Right ventricle myocardium superior (tissue), 1 donor: ENCODE data around the gene TJP1. TPM values are rescaled to one million over a fixed set of nuclear protein-coding genes. Genes with fewer than 3 reads are reported as not detected.
"Not testable (repeated sequence)": the region's sequence is repeated elsewhere in the genome, so short reads cannot be mapped to it uniquely, and the experiment has no call there.

ENCODE experiments used
- ATAC-seq: fragments of 200-7000 bp; cut with Tn5 transposase; one replicate; pipeline ENCODE4 v1.9.1; 2020; ENCODE audit warnings: mild to moderate bottlenecking; ENCODE audit not compliant: poor library complexity
- DNase-seq: peaks from one replicate; pipeline ENCODE4 v3.0.0-alpha.2; 2020
- intact Hi-C: fragments of 100-400 bp; cut with DNase I; formaldehyde crosslinking; loops from one replicate; pipeline ENCODE4 v1.11.2; 2022
- total RNA-seq: library from RNA; stranded (reverse); fragmentation: NEBNext Ultra II Directional; extraction: Animal tissue kit (Norgen Biotek cat#: 25700); gene quantifications from one replicate; pipeline ENCODE4 v1.2.1, GENCODE V29; 2021
- donor health status: DM: no; HTN: yes; CAD: no; lungs with severe emphysema.

The TJP1 gene
- total RNA-seq, 1 donor from 2014 or later, result 104 TPM

DNA sequence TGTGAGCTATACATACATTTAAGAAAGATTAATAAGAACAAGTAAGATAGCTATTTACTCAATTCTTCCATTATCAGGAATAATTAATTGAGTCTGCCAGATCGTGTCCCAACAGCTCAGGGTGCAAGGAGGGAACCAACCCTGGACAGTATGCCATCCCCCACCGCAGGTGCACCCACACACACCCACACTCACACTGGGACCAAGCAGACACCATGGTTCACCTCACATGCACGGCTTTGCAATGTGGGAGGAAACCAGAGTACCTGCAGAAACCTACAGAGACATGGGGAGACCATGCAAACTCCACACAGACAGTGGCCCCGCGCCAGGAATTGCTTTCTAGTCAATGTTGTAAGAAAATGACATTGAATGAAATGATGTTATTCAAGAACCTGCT lies 20.0 kb upstream of the TJP1 start:
- no peak for ATAC-seq
- no peak for DNase-seq
- intact Hi-C loops, result no loop called here

GRCh38 chr15:29840926-29841325 lies 18.7 kb upstream of the TJP1 start:
- DNase-seq (no peak), ATAC-seq (peak; percentile 85)
- intact Hi-C loops, result no loop called here

DNA sequence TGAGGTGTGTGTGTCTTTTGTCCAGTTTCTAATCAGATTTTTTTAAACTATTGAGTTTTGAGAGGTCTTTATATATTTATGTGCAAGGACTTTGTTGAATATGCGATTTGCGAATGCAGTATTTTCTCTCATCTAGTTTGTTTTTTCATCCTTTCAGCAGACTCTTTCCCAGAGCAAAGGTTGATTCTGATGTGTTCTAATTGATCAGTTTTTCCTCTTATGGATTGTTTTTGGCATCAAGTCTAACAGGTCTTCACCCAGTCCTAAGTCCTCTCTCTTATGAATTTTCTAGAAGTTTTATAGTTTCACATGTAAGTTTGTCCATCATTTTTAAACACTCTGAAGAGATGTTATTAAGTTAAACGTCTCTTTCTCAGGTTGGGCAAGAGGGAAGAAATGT lies 17.8 kb upstream of the TJP1 start:
- ATAC-seq (no peak), DNase-seq (no peak)
- intact Hi-C loops, result no loop called here

DNA sequence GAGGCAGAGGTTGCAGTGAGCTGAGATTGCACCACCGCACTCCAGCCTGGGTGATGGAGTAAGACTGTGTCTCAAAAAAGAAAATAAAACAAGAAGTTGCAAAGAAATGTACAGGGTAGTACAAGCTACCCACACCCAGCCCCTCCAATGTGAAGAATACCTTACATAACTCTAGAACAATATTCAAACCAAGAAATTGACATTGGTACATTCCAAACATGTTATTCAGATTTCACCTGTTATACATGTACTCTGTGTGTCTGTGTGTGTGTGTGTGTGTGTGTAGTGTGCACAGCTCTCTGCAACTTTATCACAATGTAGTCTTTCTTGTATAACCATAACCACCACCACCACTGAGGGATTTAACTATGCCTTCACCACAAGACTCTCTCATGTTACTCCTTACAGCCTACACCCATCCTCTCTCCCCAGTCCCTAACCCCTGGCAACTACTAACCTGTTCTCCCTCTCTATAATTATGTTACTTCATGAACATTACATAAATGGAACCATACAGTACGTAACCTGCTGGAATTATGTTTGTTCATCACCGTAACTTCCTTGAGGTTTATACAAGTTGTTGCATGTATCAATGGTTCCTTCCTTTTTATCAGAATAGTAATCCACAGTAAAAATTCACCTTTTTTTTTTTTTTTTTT lies 16.2 kb upstream of the TJP1 start:
- ATAC-seq, result no peak
- no peak for DNase-seq
- intact Hi-C loops, result no loop called here

GRCh38 chr15:29835301-29835700 lies 13.0 kb upstream of the TJP1 start:
- ATAC-seq (peak; percentile 70), DNase-seq (no peak)
- intact Hi-C loops, result no loop called here

DNA sequence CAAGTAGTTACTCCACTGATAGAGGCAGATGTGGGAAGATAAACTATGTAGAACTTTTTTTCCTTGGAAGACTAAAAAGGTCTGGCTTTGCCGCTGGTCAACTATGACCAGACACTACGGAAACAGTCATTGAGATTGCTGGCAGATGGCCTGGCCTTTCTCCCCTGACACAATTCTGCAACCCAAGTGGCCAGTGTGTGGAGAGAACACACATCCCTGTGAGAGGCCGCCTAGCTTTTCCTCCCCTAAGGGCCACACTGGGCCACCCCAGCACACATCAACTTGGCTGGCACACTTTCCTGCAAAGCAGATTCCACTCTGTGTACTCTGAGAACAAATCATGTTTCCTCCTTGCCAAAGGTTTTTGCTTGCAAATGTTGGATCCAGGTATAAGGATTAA lies 10.4 kb upstream of the TJP1 start:
- intact Hi-C loops, result no loop called here
- ATAC-seq, result no peak
- DNase-seq, result no peak

DNA sequence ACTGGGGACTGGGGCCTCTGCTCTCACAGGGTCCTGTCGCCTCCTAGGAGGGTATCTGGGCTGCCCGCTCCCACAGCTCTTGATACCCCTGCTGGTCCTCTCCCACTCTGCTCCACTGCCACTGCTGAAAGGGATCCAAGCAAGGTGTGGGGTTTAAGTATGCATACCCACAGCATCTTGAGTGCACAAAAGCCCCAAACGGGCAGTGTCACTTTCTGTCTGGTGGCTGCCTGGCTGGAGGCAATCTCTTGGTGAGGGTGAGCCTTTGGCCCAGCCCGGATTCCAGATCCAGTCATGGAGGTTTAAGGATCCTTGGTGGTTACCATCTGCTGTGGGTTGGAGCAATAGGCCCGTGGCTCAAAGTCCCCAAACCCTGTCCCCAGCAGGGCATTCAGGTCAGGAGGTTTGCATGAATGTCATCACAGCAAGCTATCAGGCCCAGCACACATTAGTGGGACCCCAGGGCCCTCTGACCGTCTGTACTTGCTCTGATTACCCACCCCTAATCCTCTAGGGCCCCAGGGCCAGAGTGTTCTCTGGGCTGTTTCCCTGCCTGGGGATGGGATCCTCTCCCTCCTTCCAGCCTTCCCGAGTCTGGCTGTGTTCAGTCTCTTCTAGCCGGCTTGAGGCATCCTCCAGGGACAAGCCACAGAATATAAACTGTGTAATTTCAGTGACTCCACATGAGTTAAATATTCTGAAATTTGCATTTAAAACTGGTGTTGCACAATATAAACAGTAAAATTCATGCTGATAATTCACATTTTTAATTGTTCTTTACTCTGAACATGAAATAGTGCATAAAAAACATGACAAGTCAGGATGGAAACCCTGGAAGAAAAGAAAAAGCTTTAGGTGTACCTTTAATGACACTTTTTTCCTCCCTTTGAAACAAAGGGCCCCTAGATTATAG lies 4.9 kb upstream of the TJP1 start:
- intact Hi-C loops, result loop anchor here (10.0 kb wide), 1 partner anchor 58 kb away; no protein-coding TSS in a partner anchor
- DNase-seq (no peak), ATAC-seq (no peak)

- intact Hi-C loops, result loop anchor here (10.0 kb wide), 1 partner anchor 60 kb away; no protein-coding TSS in a partner anchor
- ATAC-seq (no peak), DNase-seq (no peak)
Measured at GRCh38 chr15:29825227-29825626, 3.0 kb upstream of the TJP1 start.

DNA sequence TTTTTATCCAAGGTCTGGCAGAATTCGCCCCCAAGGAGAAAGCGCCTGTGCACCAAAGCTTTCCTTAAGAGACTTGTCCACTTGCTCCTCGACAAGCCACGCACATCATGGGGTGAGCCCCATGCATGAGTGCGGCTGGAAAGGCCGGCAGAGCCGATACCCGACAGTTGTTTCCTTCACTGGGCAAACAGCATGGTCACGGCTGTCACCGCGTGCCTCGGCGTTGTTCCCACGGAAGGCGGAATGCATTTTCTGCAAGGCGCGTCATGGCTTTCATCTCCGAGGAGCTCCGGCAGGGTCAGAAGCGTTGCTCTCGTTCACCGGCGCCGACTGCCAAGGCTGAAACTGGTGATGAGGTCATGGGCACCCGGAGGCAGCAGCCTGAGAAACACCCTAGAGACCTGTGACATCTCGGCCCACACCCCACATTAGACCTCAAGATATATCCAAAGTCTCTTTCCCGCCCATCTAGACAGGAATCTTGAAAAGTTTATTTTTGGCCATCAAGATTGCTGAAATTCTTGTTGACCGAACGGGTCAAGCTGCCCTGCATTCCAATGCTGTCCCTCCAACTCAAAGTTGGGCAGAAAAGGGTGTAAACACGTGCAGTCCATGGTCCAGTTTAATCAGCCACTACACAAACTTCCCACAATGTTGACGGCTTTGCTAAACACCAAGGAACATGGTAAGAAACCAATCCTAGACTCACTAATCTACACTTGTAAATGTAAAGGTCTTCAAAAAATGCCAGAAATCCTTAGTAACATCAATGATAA lies 604 bp upstream of the TJP1 start:
- DNase-seq (peak; percentile 78), ATAC-seq (peak; percentile 51)
- intact Hi-C loops, result loop anchor here (5.0 to 10.0 kb wide), 2 partner anchors 62 to 104 kb away; no protein-coding TSS in a partner anchor

GRCh38 chr15:29821416-29822099 lies 710 bp downstream of the TJP1 start:
- DNase-seq (peak; percentile 85), ATAC-seq (peak; percentile 53)
- intact Hi-C loops, result loop anchor here (5.0 to 10.0 kb wide), 2 partner anchors 63 to 106 kb away; no protein-coding TSS in a partner anchor

DNA sequence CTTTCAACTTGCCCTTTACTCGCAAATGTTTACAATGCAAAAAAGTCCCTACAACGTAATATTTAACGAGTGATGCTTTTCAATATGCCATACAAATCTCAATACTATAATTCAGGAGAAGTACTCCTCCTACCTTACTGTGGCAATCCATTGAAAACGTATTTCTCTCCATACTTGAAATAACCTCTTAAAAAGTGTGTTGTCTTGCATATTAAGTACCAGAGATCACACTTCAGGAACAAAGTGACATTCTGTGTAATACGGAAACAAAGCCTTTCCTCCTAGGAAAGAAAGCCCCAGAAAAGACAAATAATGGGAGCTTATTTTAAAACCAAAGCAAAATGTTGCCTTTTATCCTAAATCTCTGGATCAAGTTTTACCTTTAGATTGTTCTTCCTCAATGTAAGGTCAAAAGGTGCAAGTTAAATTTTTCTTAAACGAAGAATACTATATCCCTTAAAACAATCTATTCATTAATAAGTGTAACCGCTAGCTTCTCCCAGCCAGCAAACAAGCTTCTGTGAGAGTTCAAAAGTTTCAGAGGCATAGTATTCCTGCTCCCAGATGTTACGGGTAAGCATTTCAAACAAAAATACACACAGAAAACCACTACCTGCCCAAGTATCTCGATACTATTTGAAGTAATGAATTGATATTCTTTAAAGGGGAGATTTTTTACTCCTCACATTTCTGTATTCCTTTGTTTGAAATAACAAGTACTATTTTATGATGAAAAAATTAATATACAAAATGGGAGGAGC lies 1.7 kb downstream of the TJP1 start:
- ATAC-seq (no peak), DNase-seq (no peak)
- intact Hi-C loops, result loop anchor here (5.0 to 10.0 kb wide), 2 partner anchors 64 to 107 kb away; no protein-coding TSS in a partner anchor

DNA sequence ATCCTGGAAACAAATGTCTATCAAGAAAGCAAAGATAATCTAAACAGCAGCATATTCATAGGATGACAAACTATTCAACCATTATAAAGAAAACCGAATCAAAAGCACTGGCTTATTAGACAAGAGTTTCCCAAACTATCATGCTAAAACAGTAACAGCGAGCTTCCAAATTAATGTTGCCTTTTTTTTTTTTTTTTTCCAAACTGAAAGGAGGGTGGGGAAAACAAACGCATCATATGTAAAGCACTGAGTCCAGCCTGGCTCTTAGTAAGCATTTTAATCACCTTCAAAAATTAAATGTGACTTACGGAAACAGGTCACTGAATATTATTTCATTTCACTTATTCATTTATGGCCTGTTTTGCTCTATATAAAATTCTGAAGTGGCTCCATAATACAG lies 2.3 kb downstream of the TJP1 start:
- DNase-seq, result no peak
- ATAC-seq, result no peak
- intact Hi-C loops, result loop anchor here (5.0 to 10.0 kb wide), 2 partner anchors 65 to 107 kb away; no protein-coding TSS in a partner anchor

DNA sequence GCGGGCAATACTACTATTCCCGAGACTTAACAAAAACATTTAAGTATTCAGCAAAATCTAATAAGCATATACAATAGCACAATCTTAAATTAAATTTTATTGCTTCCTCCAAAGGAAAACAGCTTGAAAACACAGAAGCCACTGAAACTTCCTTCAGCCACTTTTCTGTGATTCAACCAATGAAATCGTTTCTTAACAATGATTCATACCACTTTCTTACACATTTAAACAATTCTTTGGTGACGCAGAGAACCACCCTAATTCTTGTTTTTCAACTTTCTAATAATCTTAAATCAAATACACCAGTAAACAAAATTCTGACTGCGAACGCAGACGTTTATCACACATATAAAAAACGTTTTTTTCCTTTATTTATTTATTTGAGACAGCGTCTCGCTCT lies 4.1 kb downstream of the TJP1 start:
- ATAC-seq (no peak), DNase-seq (no peak)
- intact Hi-C loops, result no loop called here

DNA sequence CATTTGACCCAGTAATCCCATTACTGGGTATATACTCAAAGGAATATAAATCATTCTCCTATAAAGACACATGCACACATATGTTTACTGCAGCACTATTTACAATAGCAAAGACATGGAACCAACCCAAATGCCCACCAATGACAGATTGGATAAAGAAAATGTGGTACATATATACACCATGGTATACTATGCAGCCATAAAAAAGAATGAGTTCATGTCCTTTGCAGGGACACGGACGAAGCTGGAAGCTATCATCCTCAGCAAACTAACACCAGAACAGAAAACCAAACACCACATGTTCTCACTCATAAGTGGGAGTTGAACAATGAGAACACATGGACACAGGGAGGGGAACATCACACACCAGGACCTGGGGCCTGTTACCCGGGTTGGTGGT lies 4.8 kb downstream of the TJP1 start:
- ATAC-seq, DNase-seq, intact Hi-C loops: not testable (repeated sequence)

- ATAC-seq (peak; percentile 69), DNase-seq (no peak)
- intact Hi-C loops, result no loop called here
Measured at GRCh38 chr15:29815000-29815710, 7.1 kb downstream of the TJP1 start.

GRCh38 chr15:29813009-29813408 lies 9.3 kb downstream of the TJP1 start:
- no peak for ATAC-seq
- intact Hi-C loops, result no loop called here
- no peak for DNase-seq

GRCh38 chr15:29812384-29812694 lies 9.9 kb downstream of the TJP1 start:
- DNase-seq, result no peak
- ATAC-seq, result no peak
- intact Hi-C loops, result no loop called here
